SU-DHL-6 (cell line): ENCODE measurements around the gene EFTUD2.

ENCODE experiments used
- H2AFZ ChIP-seq: fragments of 200-600 bp; sonication (generic); 2 replicates; pipeline ENCODE4 v1.6.1; 2014; ENCODE audit warnings: low read depth, mild to moderate bottlenecking, moderate library complexity, mixed read lengths, antibody characterized with exemption, low read length; ENCODE audit not compliant: severe bottlenecking
- H3F3A ChIP-seq: fragments of 200-600 bp; shearing (Covaris generic); 2 replicates; pipeline ENCODE4 v1.6.0; 2016; ENCODE audit warnings: antibody characterized with exemption, mild to moderate bottlenecking; ENCODE audit not compliant: insufficient read depth
- H3K27ac ChIP-seq: fragments of 200-600 bp; sonication (generic); 2 replicates; pipeline ENCODE4 v1.5.1; 2016; ENCODE audit warnings: low read depth, mild to moderate bottlenecking, low read length, moderate library complexity, mixed read lengths
- H3K27me3 ChIP-seq: fragments of 200-600 bp; sonication (generic), shearing (Covaris generic); 2 replicates; pipeline ENCODE4 v1.6.0; 2014; ENCODE audit warnings: mild to moderate bottlenecking, low read length
- H3K36me3 ChIP-seq: fragments of 200-600 bp; sonication (generic); 2 replicates; pipeline ENCODE4 v1.6.1; 2014; ENCODE audit warnings: mild to moderate bottlenecking, low read length, mixed read lengths
- H3K4me2 ChIP-seq: fragments of 300-600, 200-600 bp; shearing (Covaris generic), sonication (generic); 2 replicates; pipeline ENCODE4 v1.6.0; 2014; ENCODE audit warnings: low read length, low read depth, mild to moderate bottlenecking; ENCODE audit not compliant: poor library complexity, severe bottlenecking
- H3K4me3 ChIP-seq: fragments of 200-600 bp; sonication (generic); 2 replicates; pipeline ENCODE4 v1.5.1; 2014; ENCODE audit warnings: antibody characterized with exemption, low read length, mild to moderate bottlenecking, mixed read lengths; ENCODE audit not compliant: insufficient read depth, poor library complexity, severe bottlenecking
- H3K79me2 ChIP-seq: fragments of 200-600 bp; sonication (generic); 2 replicates; pipeline ENCODE4 v1.6.1; 2014; ENCODE audit warnings: mild to moderate bottlenecking, low read length, moderate library complexity; ENCODE audit not compliant: insufficient read depth
- H3K9ac ChIP-seq: fragments of 200-600 bp; sonication (generic); 2 replicates; pipeline ENCODE4 v1.7.0; 2014; ENCODE audit warnings: mild to moderate bottlenecking, low read length
- H3K9me2 ChIP-seq: fragments of 200-600 bp; sonication (generic); replicated peaks from 2 replicates; pipeline ENCODE4 v1.6.1; 2014; ENCODE audit warnings: low read length; ENCODE audit not compliant: insufficient read depth
- H3K9me3 ChIP-seq: fragments of 200-600 bp; sonication (generic); 2 replicates; pipeline ENCODE4 v1.6.1; 2014; ENCODE audit warnings: low read length, mixed read lengths; ENCODE audit not compliant: insufficient read depth
- H4K20me1 ChIP-seq: fragments of 200-600 bp; sonication (generic); 2 replicates; pipeline ENCODE4 v1.6.1; 2014; ENCODE audit warnings: low read depth, mild to moderate bottlenecking, antibody characterized with exemption, low read length, moderate library complexity, mixed read lengths
- EZH2phosphoT487 ChIP-seq: fragments of 200-600 bp; sonication (generic), shearing (Covaris generic); conservative IDR thresholded peaks from 2 replicates; pipeline ENCODE4 v1.6.1; 2018; ENCODE audit warnings: mild to moderate bottlenecking, antibody characterized with exemption, low read length, moderate library complexity, mixed read lengths
- TF ChIP-seq, protein P1 (sequence below): fragments of 200-600 bp; sonication (generic); IDR thresholded peaks from one replicate; pipeline ENCODE4 v1.5.1; 2017; ENCODE audit warnings: antibody characterized with exemption, mild to moderate bottlenecking, low read length, moderate library complexity; ENCODE audit not compliant: insufficient read depth, poor library complexity, severe bottlenecking

EFTUD2 gene

GRCh38 chr17:44933824-44934744 is 34.8 kb upstream of the EFTUD2 start:
- Histone ChIP-seq H3K27me3 (no peaks in the 10 kb centered on the region), H3K9ac (no peak overlapping the region), H2AFZ (no peak overlapping the region), H3K4me3 (no peak overlapping the region), H3K9me3 (no peaks in the 10 kb centered on the region), H3K27ac (no peak overlapping the region), H3F3A (0 out of 2 replicates have a peak, but pooled peaks cover 10% of the 10 kb centered on the region), H3K36me3 (peaks cover 26% of the 10 kb centered on the region), H3K4me2 (no peak overlapping the region), H3K79me2 (peaks cover 29% of the 10 kb centered on the region), H3K9me2 (no peaks in the 10 kb centered on the region), H4K20me1 (peaks cover 3% of the 10 kb centered on the region)
- no peak for TF ChIP-seq EZH2phosphoT487
- TF ChIP-seq, protein P1, sequence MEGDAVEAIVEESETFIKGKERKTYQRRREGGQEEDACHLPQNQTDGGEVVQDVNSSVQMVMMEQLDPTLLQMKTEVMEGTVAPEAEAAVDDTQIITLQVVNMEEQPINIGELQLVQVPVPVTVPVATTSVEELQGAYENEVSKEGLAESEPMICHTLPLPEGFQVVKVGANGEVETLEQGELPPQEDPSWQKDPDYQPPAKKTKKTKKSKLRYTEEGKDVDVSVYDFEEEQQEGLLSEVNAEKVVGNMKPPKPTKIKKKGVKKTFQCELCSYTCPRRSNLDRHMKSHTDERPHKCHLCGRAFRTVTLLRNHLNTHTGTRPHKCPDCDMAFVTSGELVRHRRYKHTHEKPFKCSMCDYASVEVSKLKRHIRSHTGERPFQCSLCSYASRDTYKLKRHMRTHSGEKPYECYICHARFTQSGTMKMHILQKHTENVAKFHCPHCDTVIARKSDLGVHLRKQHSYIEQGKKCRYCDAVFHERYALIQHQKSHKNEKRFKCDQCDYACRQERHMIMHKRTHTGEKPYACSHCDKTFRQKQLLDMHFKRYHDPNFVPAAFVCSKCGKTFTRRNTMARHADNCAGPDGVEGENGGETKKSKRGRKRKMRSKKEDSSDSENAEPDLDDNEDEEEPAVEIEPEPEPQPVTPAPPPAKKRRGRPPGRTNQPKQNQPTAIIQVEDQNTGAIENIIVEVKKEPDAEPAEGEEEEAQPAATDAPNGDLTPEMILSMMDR: no peak

GRCh38 chr17:44932787-44933097 is 33.5 kb upstream of the EFTUD2 start:
- H3K79me2 ChIP-seq: peaks cover 17% of the 10 kb centered on the region; the same call in 1 of the 2 replicates
- peaks cover 3% of the 10 kb centered on the region for H4K20me1 ChIP-seq
- H3K36me3 ChIP-seq: peaks cover 21% of the 10 kb centered on the region; the same call in 1 of the 2 replicates
- H3K9ac ChIP-seq: no peak overlapping the region
- TF ChIP-seq EZH2phosphoT487: no peak
- TF ChIP-seq, protein P1: no peak
- H3K27me3 ChIP-seq: no peaks in the 10 kb centered on the region
- H3K9me3 ChIP-seq: no peaks in the 10 kb centered on the region
- 0 out of 2 replicates have a peak, but pooled peaks cover 10% of the 10 kb centered on the region for H3F3A ChIP-seq
- H3K9me2 ChIP-seq: no peaks in the 10 kb centered on the region
- H3K4me3 ChIP-seq: no peak overlapping the region
- no peak overlapping the region for H2AFZ ChIP-seq
- H3K27ac ChIP-seq: no peak overlapping the region
- H3K4me2 ChIP-seq: no peak overlapping the region

- H3K79me2 ChIP-seq: peaks cover 12% of the 10 kb centered on the region; the same call in 1 of the 2 replicates
- H4K20me1 ChIP-seq: peaks cover 3% of the 10 kb centered on the region
- H3K4me2 ChIP-seq: no peak overlapping the region
- H3K36me3 ChIP-seq: peaks cover 21% of the 10 kb centered on the region; the same call in 1 of the 2 replicates
- H3K9me2 ChIP-seq: no peaks in the 10 kb centered on the region
- H3K4me3 ChIP-seq: no peak overlapping the region
- no peak overlapping the region for H2AFZ ChIP-seq
- H3K9me3 ChIP-seq: no peaks in the 10 kb centered on the region
- H3K9ac ChIP-seq: no peak overlapping the region
- H3K27me3 ChIP-seq: no peaks in the 10 kb centered on the region
- no peak overlapping the region for H3K27ac ChIP-seq
- 0 out of 2 replicates have a peak, but pooled peaks cover 9% of the 10 kb centered on the region for H3F3A ChIP-seq
- TF ChIP-seq, protein P1: no peak
- TF ChIP-seq EZH2phosphoT487: no peak
Measured at GRCh38 chr17:44932096-44932786, 33.0 kb upstream of the EFTUD2 start.
